A549 treated with Hydrocortisone at 1 μM for 4 hours (cell line): ENCODE data around the gene RASL10A. TPM values are rescaled to one million over a fixed set of nuclear protein-coding genes. Genes with fewer than 3 reads are reported as not detected.

Experiments used
- total RNA-seq: library from RNA; stranded (reverse); fragments of 200-300 nt; extraction: Qiagen RNA extraction; gene quantifications from 5 replicates; pipeline ENCODE4 v1.2.3, GENCODE V29; 2022

Gene RASL10A, protein sequence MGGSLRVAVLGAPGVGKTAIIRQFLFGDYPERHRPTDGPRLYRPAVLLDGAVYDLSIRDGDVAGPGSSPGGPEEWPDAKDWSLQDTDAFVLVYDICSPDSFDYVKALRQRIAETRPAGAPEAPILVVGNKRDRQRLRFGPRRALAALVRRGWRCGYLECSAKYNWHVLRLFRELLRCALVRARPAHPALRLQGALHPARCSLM
- 0.17 to 0.38 TPM (median 0.25 TPM) in 5 replicates for total RNA-seq

DNA sequence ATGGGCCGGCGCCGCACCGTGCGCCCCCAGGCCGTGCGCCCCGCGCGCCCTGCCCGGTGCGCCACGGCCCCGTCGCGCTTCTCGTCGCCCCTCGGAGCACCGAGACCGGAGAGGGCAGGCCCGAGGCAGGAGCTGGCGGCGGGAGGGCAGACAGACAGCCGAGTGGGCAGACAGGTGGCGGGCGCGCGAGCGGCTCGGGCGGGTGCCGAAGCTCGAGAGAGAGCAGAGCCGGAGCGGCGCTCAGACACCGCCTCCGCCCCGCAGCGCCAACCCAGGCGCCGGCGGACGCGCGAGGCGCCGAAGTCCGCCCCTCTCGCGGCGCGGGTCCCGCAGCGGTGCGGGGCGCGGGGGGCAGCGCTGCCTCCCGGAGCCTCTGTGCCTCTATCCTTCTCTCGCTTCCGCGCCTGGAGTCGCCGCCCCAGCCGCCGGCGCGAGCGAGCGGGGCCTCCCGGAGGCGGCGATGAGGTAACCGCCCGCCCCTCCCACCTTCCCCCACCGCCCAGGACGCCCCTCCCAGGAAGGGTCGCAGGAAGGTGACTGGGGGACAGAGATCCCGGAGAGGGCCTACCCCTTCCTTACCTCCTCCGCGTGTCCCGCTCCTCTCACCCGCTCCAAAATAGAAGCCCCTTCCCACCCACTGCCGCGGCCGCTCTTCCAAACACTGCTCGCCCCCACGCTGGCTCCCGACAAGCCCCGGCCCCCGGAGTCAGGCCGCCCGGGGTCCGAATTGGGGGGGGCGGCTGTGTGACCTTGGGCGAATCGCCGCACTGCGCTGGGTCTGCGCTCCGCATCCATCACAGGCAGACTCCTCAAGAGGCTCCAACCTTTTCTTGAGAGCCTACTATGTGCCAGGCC, at the start of gene RASL10A:
TSS of gene RASL10A (minus strand) at position 412 of the 855 bp plus-strand sequence. CDS start 451 bp downstream, outside the sequence.

DNA sequence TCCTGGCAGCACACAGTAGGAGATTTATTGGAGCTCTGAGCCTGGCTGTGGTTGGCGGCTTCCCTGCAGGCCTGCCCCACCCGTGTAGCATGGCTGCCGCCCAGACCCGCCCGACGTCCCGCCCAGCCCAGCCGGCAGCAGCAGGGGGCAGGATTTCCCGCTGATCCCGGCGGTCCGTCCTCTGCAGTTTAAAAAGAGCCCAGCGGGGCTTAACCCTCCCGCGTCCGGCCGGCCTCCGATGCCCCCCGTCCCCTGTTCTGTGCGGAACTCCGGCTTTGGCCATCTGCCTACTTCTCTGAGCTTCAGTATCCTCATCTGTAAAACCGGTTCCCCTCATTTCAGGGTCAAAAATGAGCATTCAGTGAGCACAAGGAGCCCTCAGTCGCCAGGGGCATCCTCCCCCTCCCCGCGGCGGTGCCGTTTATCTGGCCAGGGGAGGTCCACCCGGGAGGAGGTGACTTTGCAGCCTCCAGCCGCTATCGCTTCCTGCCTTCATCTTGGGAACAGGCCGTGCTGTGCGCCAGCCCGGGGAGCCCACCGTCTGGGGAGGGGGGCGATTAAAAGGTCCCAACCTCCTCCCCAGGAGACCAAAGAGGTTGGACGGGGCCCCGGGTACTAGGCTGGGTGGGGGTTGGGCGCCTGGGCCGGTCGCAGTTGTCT, 9.2 kb downstream of the RASL10A start, which contains the start of gene GAS2L1:
TSS of gene GAS2L1 (plus strand) at position 476 of the 660 bp plus-strand sequence. CDS start 1,456 bp downstream, outside the sequence.

GRCh38 chr22:29267858-29268510, 47.5 kb downstream of the RASL10A start, which contains the start of the genes EWSR1 and RHBDD3:
Gene EWSR1, plus strand, starts transcription at chr22:29268268. Its CDS starts 69 bp downstream, at chr22:29268337.
Gene RHBDD3, minus strand, starts transcription at chr22:29267981. Its CDS starts 2,355 bp downstream, at chr22:29265626.

Other genes with a start within 250 kb of the RASL10A start
- gene KREMEN1, start 242.7 kb downstream of the RASL10A start, total RNA-seq: 2.6 to 5.3 TPM (median 4.4 TPM) in 5 replicates
- gene EMID1, start 109.8 kb downstream of the RASL10A start, total RNA-seq: 0.15 to 0.61 TPM (median 0.48 TPM) in 5 replicates
- 20.6 to 28.9 TPM (median 26.2 TPM) in 5 replicates for gene RHBDD3, start 47.7 kb downstream of the RASL10A start, total RNA-seq
- 204 to 246 TPM (median 207 TPM) in 5 replicates for gene EWSR1, start 47.4 kb downstream of the RASL10A start, total RNA-seq
- gene GAS2L1, start 9.0 kb downstream of the RASL10A start, total RNA-seq: 26.7 to 39.7 TPM (median 33.8 TPM) in 5 replicates
- gene AP1B1, start 72.9 kb upstream of the RASL10A start, total RNA-seq: 24.6 to 27.6 TPM (median 26.2 TPM) in 5 replicates
- gene RFPL1, start 122.9 kb upstream of the RASL10A start, total RNA-seq: not detected in 5 replicates
- gene NEFH, start 164.5 kb upstream of the RASL10A start, total RNA-seq: 0.09 to 0.16 TPM (median 0.09 TPM) in 5 replicates
- gene THOC5, start 238.1 kb upstream of the RASL10A start, total RNA-seq: 27.0 to 31.6 TPM (median 31.1 TPM) in 5 replicates